Measurements from ENCODE around the gene RIPOR2. TPM values are rescaled to one million over a fixed set of nuclear protein-coding genes. Genes with fewer than 3 reads are reported as not detected.

Gene RIPOR2
- polyA plus RNA-seq (ENCODE audit: insufficient read length in 4 of 4), result 1 to 10 TPM; 6.2 to 9.0 (median 8.0) TPM

- no peak for DNase-seq (ENCODE audit: low read depth in 4 of 4, low spot score in 3 of 4)
These were observed at the start of gene RIPOR2 for GRCh38 chr6:24935366-24936152. Gene RIPOR2, minus strand, starts transcription at chr6:24935960. Its CDS starts 62 bp downstream, at chr6:24935898.

- DNase-seq (ENCODE audit: low read depth in 4 of 4, low spot score in 3 of 4), result no peak
These were observed 49.6 kb upstream of the RIPOR2 start for GRCh38 chr6:24985323-24985722.

GRCh38 chr6:24982231-24982630 is 46.5 kb upstream of the RIPOR2 start:
- DNase-seq (ENCODE audit: low read depth in 4 of 4, low spot score in 3 of 4), result no peak

GRCh38 chr6:24981386-24981760 is 45.6 kb upstream of the RIPOR2 start:
- no peak for DNase-seq (ENCODE audit: low read depth in 4 of 4, low spot score in 3 of 4)

GRCh38 chr6:24980507-24981385 is 45.0 kb upstream of the RIPOR2 start:
- no peak for DNase-seq (ENCODE audit: low read depth in 4 of 4, low spot score in 3 of 4)

GRCh38 chr6:24979176-24979575 is 43.4 kb upstream of the RIPOR2 start:
- DNase-seq (ENCODE audit: low read depth in 4 of 4, low spot score in 3 of 4), result no peak

- DNase-seq (ENCODE audit: low read depth in 4 of 4, low spot score in 3 of 4), result no peak
These were observed 38.7 kb upstream of the RIPOR2 start for GRCh38 chr6:24974182-24975171.

GRCh38 chr6:24972311-24972958 is 36.7 kb upstream of the RIPOR2 start:
- DNase-seq (ENCODE audit: low read depth in 4 of 4, low spot score in 3 of 4), result no peak

GRCh38 chr6:24971067-24971466 is 35.3 kb upstream of the RIPOR2 start:
- DNase-seq (ENCODE audit: low read depth in 4 of 4, low spot score in 3 of 4), result no peak

- no peak for DNase-seq (ENCODE audit: low read depth in 4 of 4, low spot score in 3 of 4)
These were observed 33.6 kb upstream of the RIPOR2 start for GRCh38 chr6:24969343-24969860.

GRCh38 chr6:24968783-24969182 is 33.0 kb upstream of the RIPOR2 start:
- no peak for DNase-seq (ENCODE audit: low read depth in 4 of 4, low spot score in 3 of 4)

GRCh38 chr6:24967211-24967610 is 31.5 kb upstream of the RIPOR2 start:
- no peak for DNase-seq (ENCODE audit: low read depth in 4 of 4, low spot score in 3 of 4)

GRCh38 chr6:24966381-24966780 is 30.6 kb upstream of the RIPOR2 start:
- no peak for DNase-seq (ENCODE audit: low read depth in 4 of 4, low spot score in 3 of 4)

- no peak for DNase-seq (ENCODE audit: low read depth in 4 of 4, low spot score in 3 of 4)
These were observed 28.3 kb upstream of the RIPOR2 start for GRCh38 chr6:24963887-24964570.

GRCh38 chr6:24963339-24963738 is 27.6 kb upstream of the RIPOR2 start:
- DNase-seq (ENCODE audit: low read depth in 4 of 4, low spot score in 3 of 4), result no peak

GRCh38 chr6:24961852-24962251 is 26.1 kb upstream of the RIPOR2 start:
- DNase-seq (ENCODE audit: low read depth in 4 of 4, low spot score in 3 of 4), result no peak

- no peak for DNase-seq (ENCODE audit: low read depth in 4 of 4, low spot score in 3 of 4)
These were observed 25.3 kb upstream of the RIPOR2 start for GRCh38 chr6:24960991-24961475.

- no peak for DNase-seq (ENCODE audit: low read depth in 4 of 4, low spot score in 3 of 4)
These were observed 23.6 kb upstream of the RIPOR2 start for GRCh38 chr6:24959319-24959718.

- no peak for DNase-seq (ENCODE audit: low read depth in 4 of 4, low spot score in 3 of 4)
These were observed 21.4 kb upstream of the RIPOR2 start for GRCh38 chr6:24957199-24957598.
